GM20431 (cell line): ENCODE results near the gene MPV17L.
"Not testable (repeated sequence)": the region's sequence is repeated elsewhere in the genome, so short reads cannot be mapped to it uniquely, and the experiment has no call there.

Experiments
- in situ Hi-C: fragments of 300-500 bp; cut with MseI, MboI; formaldehyde crosslinking; loops from one replicate; pipeline ENCODE4 v1.15.0; 2020; ENCODE audit warnings: low sequenced_read_pairs; ENCODE audit not compliant: unreplicated experiment

Gene MPV17L

GRCh38 chr16:15395631-15396508, at the start of gene MPV17L:
Gene MPV17L (plus strand): TSS chr16:15395754. CDS start chr16:15395898, 144 bp downstream.
- in situ Hi-C loops, result not testable (repeated sequence)

GRCh38 chr16:15348721-15349120, 46.8 kb upstream of the MPV17L start:
- in situ Hi-C loops, result not testable (repeated sequence)

GRCh38 chr16:15351251-15351650, 44.3 kb upstream of the MPV17L start:
- in situ Hi-C loops, result not testable (repeated sequence)

- in situ Hi-C loops, result not testable (repeated sequence)
Observed at GRCh38 chr16:15351745-15352144, 43.8 kb upstream of the MPV17L start.

- in situ Hi-C loops, result not testable (repeated sequence)
Observed at GRCh38 chr16:15352852-15353251, 42.7 kb upstream of the MPV17L start.

- in situ Hi-C loops, result not testable (repeated sequence)
Observed at GRCh38 chr16:15354846-15355245, 40.7 kb upstream of the MPV17L start.

GRCh38 chr16:15357495-15357894, 38.1 kb upstream of the MPV17L start:
- in situ Hi-C loops, result not testable (repeated sequence)

GRCh38 chr16:15378194-15378593, 17.4 kb upstream of the MPV17L start, which contains the start of gene NPIPA5:
Gene NPIPA5 (minus strand): TSS chr16:15378294. CDS start chr16:15378294, 0 bp downstream.
- in situ Hi-C loops, result not testable (repeated sequence)

GRCh38 chr16:15382810-15383209, 12.7 kb upstream of the MPV17L start:
- in situ Hi-C loops, result not testable (repeated sequence)

GRCh38 chr16:15388060-15388459, 7.5 kb upstream of the MPV17L start:
- in situ Hi-C loops, result not testable (repeated sequence)

GRCh38 chr16:15389916-15390315, 5.6 kb upstream of the MPV17L start:
- in situ Hi-C loops, result not testable (repeated sequence)

GRCh38 chr16:15393025-15393424, 2.5 kb upstream of the MPV17L start:
- in situ Hi-C loops, result not testable (repeated sequence)

GRCh38 chr16:15396509-15396829, 915 bp downstream of the MPV17L start:
- in situ Hi-C loops, result not testable (repeated sequence)

- in situ Hi-C loops, result no loop called here
Observed at GRCh38 chr16:15396948-15397594, 1.5 kb downstream of the MPV17L start.

- in situ Hi-C loops, result no loop called here
Observed at GRCh38 chr16:15398618-15399316, 3.2 kb downstream of the MPV17L start.

GRCh38 chr16:15399317-15399716, 3.8 kb downstream of the MPV17L start:
- in situ Hi-C loops, result no loop called here

- in situ Hi-C loops, result not testable (repeated sequence)
Observed at GRCh38 chr16:15400314-15400713, 4.8 kb downstream of the MPV17L start.

GRCh38 chr16:15401972-15402371, 6.4 kb downstream of the MPV17L start:
- in situ Hi-C loops, result no loop called here

GRCh38 chr16:15403392-15403995, 7.9 kb downstream of the MPV17L start:
- in situ Hi-C loops, result no loop called here

- in situ Hi-C loops, result not testable (repeated sequence)
Observed at GRCh38 chr16:15404091-15404490, 8.5 kb downstream of the MPV17L start.
